ENCODE data around the gene CDKN2C.

GRCh38 chr1:50972766-50973165 lies 2.7 kb downstream of the CDKN2C start:
- TF ChIP-seq, protein P1, sequence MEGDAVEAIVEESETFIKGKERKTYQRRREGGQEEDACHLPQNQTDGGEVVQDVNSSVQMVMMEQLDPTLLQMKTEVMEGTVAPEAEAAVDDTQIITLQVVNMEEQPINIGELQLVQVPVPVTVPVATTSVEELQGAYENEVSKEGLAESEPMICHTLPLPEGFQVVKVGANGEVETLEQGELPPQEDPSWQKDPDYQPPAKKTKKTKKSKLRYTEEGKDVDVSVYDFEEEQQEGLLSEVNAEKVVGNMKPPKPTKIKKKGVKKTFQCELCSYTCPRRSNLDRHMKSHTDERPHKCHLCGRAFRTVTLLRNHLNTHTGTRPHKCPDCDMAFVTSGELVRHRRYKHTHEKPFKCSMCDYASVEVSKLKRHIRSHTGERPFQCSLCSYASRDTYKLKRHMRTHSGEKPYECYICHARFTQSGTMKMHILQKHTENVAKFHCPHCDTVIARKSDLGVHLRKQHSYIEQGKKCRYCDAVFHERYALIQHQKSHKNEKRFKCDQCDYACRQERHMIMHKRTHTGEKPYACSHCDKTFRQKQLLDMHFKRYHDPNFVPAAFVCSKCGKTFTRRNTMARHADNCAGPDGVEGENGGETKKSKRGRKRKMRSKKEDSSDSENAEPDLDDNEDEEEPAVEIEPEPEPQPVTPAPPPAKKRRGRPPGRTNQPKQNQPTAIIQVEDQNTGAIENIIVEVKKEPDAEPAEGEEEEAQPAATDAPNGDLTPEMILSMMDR (IDR thresholded peaks at IDR 0.05): no peak
- TF ChIP-seq POLR2A (IDR thresholded peaks at IDR 0.05) (no peak), POLR2AphosphoS5 (IDR thresholded peaks at IDR 0.05; ENCODE audit: insufficient read depth in 1 of 2, low read depth in 1 of 2) (no peak)

Data from vagina (tissue), 2 donors.